Loucy (cell line): ENCODE results near the gene RPL37A.

Experiments used
- EZH2phosphoT487 ChIP-seq: fragments of 200-600 bp; IDR thresholded peaks from 2 replicates; pipeline ENCODE4 v1.6.1; 2018; ENCODE audit warnings: antibody characterized with exemption, mild to moderate bottlenecking, moderate library complexity, borderline replicate concordance
- TF ChIP-seq, protein P1 (sequence below): fragments of 200-600 bp; sonication (generic); conservative IDR thresholded peaks from 2 replicates; pipeline ENCODE4 v1.5.1; 2014; ENCODE audit warnings: mild to moderate bottlenecking, antibody characterized with exemption, low read length

DNA sequence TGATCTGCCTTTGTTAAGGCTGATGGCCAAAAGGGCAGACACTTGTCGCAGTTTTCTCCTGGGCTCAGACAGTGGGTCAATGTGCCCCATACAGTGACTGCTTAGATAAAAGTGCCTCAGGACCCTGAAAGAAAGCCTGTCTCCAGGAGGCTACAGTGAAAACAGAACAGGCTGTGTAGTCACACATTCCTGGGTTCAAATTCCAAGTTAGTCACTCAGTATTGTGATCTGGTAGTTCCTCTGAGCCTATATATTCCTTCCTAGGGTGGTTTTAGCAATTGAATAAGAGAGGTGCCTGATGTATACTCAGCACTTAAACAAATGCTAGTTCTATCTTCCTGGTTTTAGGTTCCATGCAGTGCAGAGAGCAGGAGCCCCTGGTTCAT is 54.4 kb downstream of the RPL37A start:
- TF ChIP-seq, protein P1, sequence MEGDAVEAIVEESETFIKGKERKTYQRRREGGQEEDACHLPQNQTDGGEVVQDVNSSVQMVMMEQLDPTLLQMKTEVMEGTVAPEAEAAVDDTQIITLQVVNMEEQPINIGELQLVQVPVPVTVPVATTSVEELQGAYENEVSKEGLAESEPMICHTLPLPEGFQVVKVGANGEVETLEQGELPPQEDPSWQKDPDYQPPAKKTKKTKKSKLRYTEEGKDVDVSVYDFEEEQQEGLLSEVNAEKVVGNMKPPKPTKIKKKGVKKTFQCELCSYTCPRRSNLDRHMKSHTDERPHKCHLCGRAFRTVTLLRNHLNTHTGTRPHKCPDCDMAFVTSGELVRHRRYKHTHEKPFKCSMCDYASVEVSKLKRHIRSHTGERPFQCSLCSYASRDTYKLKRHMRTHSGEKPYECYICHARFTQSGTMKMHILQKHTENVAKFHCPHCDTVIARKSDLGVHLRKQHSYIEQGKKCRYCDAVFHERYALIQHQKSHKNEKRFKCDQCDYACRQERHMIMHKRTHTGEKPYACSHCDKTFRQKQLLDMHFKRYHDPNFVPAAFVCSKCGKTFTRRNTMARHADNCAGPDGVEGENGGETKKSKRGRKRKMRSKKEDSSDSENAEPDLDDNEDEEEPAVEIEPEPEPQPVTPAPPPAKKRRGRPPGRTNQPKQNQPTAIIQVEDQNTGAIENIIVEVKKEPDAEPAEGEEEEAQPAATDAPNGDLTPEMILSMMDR, result no peak
- TF ChIP-seq EZH2phosphoT487, result no peak
